A549 (cell line): ENCODE results near the gene CUL4A. TPM values are rescaled to one million over a fixed set of nuclear protein-coding genes. Genes with fewer than 3 reads are reported as not detected.

Experiments used
- ATAC-seq, 2 experiments: fragments of 200-7000 bp in 1 of 2; fragments of >200 bp in 1 of 2; cut with Nextera tagmentation in 1 of 2; cut with Tn5 transposase in 1 of 2; 3 replicates each; pipeline versions ENCODE4 v1.8.0 to v1.9.1; 2018 to 2020; ENCODE audit warnings: mild to moderate bottlenecking in 1 of 2, moderate library complexity in 1 of 2
- CTCF ChIA-PET: fragments of 300-600 bp; sonication (Branson Sonifier 250); formaldehyde crosslinking; extraction: SDS; loops from one replicate; lab custom pipeline; 2021; ENCODE audit warnings: antibody characterized with exemption, inconsistent platforms; lab: Yijun Ruan, JAX
- POLR2A ChIA-PET: fragments of 350-600 bp; formaldehyde crosslinking; extraction: SDS; loops from one replicate; lab custom pipeline; 2021; ENCODE audit warnings: antibody characterized with exemption, inconsistent platforms; lab: Yijun Ruan, JAX
- DNase-seq, 2 experiments: peaks; one replicate each; pipeline versions ENCODE4 v3.0.0 to v3.0.0-alpha.2; 2011 to 2016; ENCODE audit warnings: low read depth in 1 of 2, low spot score in 1 of 2
- FAIRE-seq: peaks from 2 replicates; lab custom pipeline; 2011; peaks lifted over from hg19 to GRCh38; lab: Jason Lieb, UNC
- H3K27ac ChIP-seq, 2 experiments: fragments of >200 bp; sonication (Bioruptor Twin); formaldehyde crosslinking; 3 replicates each; pipeline ENCODE4 v1.5.1; 2016 to 2017
- H3K4me1 ChIP-seq: fragments of >200 bp; sonication (Bioruptor Twin); formaldehyde crosslinking; 3 replicates; pipeline ENCODE4 v1.6.1; 2016
- H3K4me2 ChIP-seq: fragments of >200 bp; sonication (Bioruptor Twin); formaldehyde crosslinking; 3 replicates; pipeline ENCODE4 v1.6.1; 2016
- H3K4me3 ChIP-seq: fragments of >200 bp; sonication (Bioruptor Twin); formaldehyde crosslinking; 3 replicates; pipeline ENCODE4 v1.5.1; 2016
- H3K9me3 ChIP-seq: fragments of >200 bp; sonication (Bioruptor Twin); formaldehyde crosslinking; 3 replicates; pipeline ENCODE4 v1.6.1; 2016
- BHLHE40 ChIP-seq: IDR thresholded peaks from 2 replicates; pipeline ENCODE4 v1.6.1; 2012; ENCODE audit warnings: low read depth, low read length, inconsistent platforms
- CBX8 ChIP-seq: fragments of 200-600 bp; sonication (generic); IDR thresholded peaks from 2 replicates; pipeline ENCODE4 v1.6.1; 2016
- ESRRA ChIP-seq: fragments of 150-350 bp; IDR thresholded peaks from 2 replicates; pipeline ENCODE4 v1.6.1; 2014; ENCODE audit warnings: mild to moderate bottlenecking, low read length, borderline replicate concordance
- FOSL2 ChIP-seq, 2 experiments: fragments of 450-650 bp in 1 of 2; fragments of >200 bp in 1 of 2; sonication (Bioruptor Twin) in 1 of 2; formaldehyde crosslinking; IDR thresholded peaks; 2 replicates each; pipeline versions ENCODE4 v1.5.0 to v1.6.1; 2016 to 2020; ENCODE audit warnings: mild to moderate bottlenecking in 1 of 2, moderate library complexity in 1 of 2
- FOXS1 ChIP-seq: fragments of 250-450 bp; sonication (Bioruptor Pico); IDR thresholded peaks from 2 replicates; pipeline ENCODE4 v1.5.0; 2020; ENCODE audit warnings: mild to moderate bottlenecking, moderate library complexity
- GATA3 ChIP-seq: IDR thresholded peaks from 2 replicates; pipeline ENCODE4 v1.6.1; 2012; ENCODE audit warnings: borderline replicate concordance
- HDAC2 ChIP-seq: fragments of 200-600 bp; sonication (generic); IDR thresholded peaks from 2 replicates; pipeline ENCODE4 v1.6.1; 2016
- JUNB ChIP-seq: fragments of >200 bp; sonication (Bioruptor Twin); formaldehyde crosslinking; IDR thresholded peaks from 2 replicates; pipeline ENCODE4 v1.6.1; 2016
- KDM1A ChIP-seq: fragments of 200-600 bp; sonication (generic); IDR thresholded peaks from 2 replicates; pipeline ENCODE4 v1.6.1; 2016; ENCODE audit warnings: low read depth, mild to moderate bottlenecking
- MAFK ChIP-seq: fragments of 450-650 bp; IDR thresholded peaks from 2 replicates; pipeline ENCODE4 v1.6.1; 2014; ENCODE audit not compliant: partially characterized antibody
- MYC ChIP-seq: IDR thresholded peaks from 2 replicates; pipeline ENCODE4 v1.6.1; 2012; ENCODE audit warnings: mild to moderate bottlenecking, inconsistent platforms, low read length, improper control_type of control experiment, borderline replicate concordance
- NR3C1 ChIP-seq: fragments of >200 bp; sonication (Bioruptor Twin); formaldehyde crosslinking; IDR thresholded peaks from 3 replicates; pipeline ENCODE4 v1.6.1; 2017
- PHF8 ChIP-seq: fragments of 200-600 bp; sonication (generic); IDR thresholded peaks from 2 replicates; pipeline ENCODE4 v1.6.1; 2016; ENCODE audit warnings: low read depth, mild to moderate bottlenecking, antibody characterized with exemption, moderate library complexity, borderline replicate concordance
- POLR2A ChIP-seq: IDR thresholded peaks from 2 replicates; pipeline ENCODE4 v1.6.1; 2012; ENCODE audit warnings: mild to moderate bottlenecking, low read length
- POLR2AphosphoS2 ChIP-seq: conservative IDR thresholded peaks from 2 replicates; pipeline ENCODE4 v1.6.1; 2012; ENCODE audit warnings: low read length, improper control_type of control experiment, inconsistent platforms
- RAD21 ChIP-seq, 2 experiments: fragments of >200 bp in 1 of 2; sonication (Bioruptor Twin) in 1 of 2; formaldehyde crosslinking in 1 of 2; IDR thresholded peaks in 1 of 2; conservative IDR thresholded peaks in 1 of 2; 2 replicates in 1 of 2; 3 replicates in 1 of 2; pipeline ENCODE4 v1.6.1; 2012 to 2018; ENCODE audit warnings: inconsistent platforms in 1 of 2
- RCOR1 ChIP-seq: fragments of 150-350 bp; IDR thresholded peaks from 2 replicates; pipeline ENCODE4 v1.6.1; 2014; ENCODE audit warnings: antibody characterized with exemption, low read length, low read depth
- RNF2 ChIP-seq: fragments of 200-600 bp; sonication (generic); IDR thresholded peaks from 2 replicates; pipeline ENCODE4 v1.6.1; 2016; ENCODE audit warnings: low read depth, mild to moderate bottlenecking, antibody characterized with exemption, moderate library complexity, borderline replicate concordance
- SMC3 ChIP-seq: fragments of >200 bp; sonication (Bioruptor Twin); formaldehyde crosslinking; IDR thresholded peaks from 3 replicates; pipeline ENCODE4 v1.6.1; 2018; ENCODE audit warnings: inconsistent platforms
- SREBF2 ChIP-seq: fragments of 450-650 bp; IDR thresholded peaks from 2 replicates; pipeline ENCODE4 v1.6.1; 2014; ENCODE audit warnings: mild to moderate bottlenecking, moderate library complexity
- TP53 ChIP-seq: fragments of 250-450 bp; sonication (Bioruptor Pico); IDR thresholded peaks from 2 replicates; pipeline ENCODE4 v1.5.0; 2021; ENCODE audit warnings: mild to moderate bottlenecking, moderate library complexity
- ZFP36 ChIP-seq: fragments of 450-650 bp; IDR thresholded peaks from 2 replicates; pipeline ENCODE4 v1.6.1; 2014; ENCODE audit warnings: borderline replicate concordance; ENCODE audit not compliant: partially characterized antibody
- ZSCAN20 ChIP-seq: fragments of 250-450 bp; sonication (Bioruptor Pico); IDR thresholded peaks from 2 replicates; pipeline ENCODE4 v1.8.0; 2022; ENCODE audit warnings: mild to moderate bottlenecking, moderate library complexity
- WGBS: methylation state at CpG from one replicate; pipeline ENCODE4 v1.1.6; 2017; ENCODE audit errors: missing lambda C conversion rate; 5-methylcytosine and 5-hydroxymethylcytosine counted together
- polyA plus RNA-seq, 4 experiments: library from polyadenylated mRNA; depleted of rRNA in 3 of 4; stranded (reverse); fragments of >200 nt; fragmentation: RNase III in 1 of 4; extraction: RNeasy Plus Mini Kit Qiagen cat#74134 plus additional on column Dnase treatment in 1 of 4; gene quantifications; 2 replicates in 3 of 4; 3 replicates in 1 of 4; pipeline ENCODE4 v1.2.3, GENCODE V29; 2011 to 2017
- TF ChIP-seq, protein P1 (sequence below): fragments of >200 bp; sonication (Bioruptor Twin); formaldehyde crosslinking; IDR thresholded peaks from 3 replicates; pipeline ENCODE4 v1.5.1; 2016
- TF ChIP-seq, protein P2 (sequence below): IDR thresholded peaks from 2 replicates; pipeline ENCODE4 v1.6.1; 2012
- TF ChIP-seq, protein P3 (sequence below): IDR thresholded peaks from 2 replicates; pipeline ENCODE4 v1.6.1; 2012
- TF ChIP-seq, protein P4 (sequence below): IDR thresholded peaks from 2 replicates; pipeline ENCODE4 v1.6.1; 2012; ENCODE audit warnings: low read depth, borderline replicate concordance

CUL4A gene
- polyA plus RNA-seq, 2 of the 4 experiments (the other 2 are of a cell fraction), result 49.6 to 55.4 TPM

DNA sequence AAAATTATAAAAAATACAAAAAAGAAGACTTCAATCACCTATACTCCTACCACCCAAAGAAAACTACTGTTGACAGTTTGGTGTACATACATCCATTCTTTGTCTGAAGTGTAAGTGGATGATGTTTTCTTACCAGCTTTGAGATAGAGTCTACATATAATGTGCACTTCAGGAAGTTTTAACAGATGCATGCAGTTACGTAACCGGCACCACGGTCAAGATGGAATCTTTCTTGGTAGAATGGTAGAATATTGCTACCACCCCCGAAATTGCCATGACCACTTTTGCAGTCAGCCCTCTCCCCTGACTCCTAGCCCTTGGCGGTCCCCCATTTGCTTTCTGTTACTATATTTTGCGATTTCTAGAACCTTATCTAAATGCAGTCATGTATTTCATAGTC lies 1.4 kb downstream of the CUL4A start:
- H3K4me2 ChIP-seq, result peak overlapping the region; percentile 97
- 83% methylated on average over 6 of the region's 6 CpGs for WGBS
- FAIRE-seq (no peak), ATAC-seq (no peak), DNase-seq (no peak)
- POLR2A ChIA-PET, result no interaction called here
- no peaks in the 10 kb centered on the region for H3K9me3 ChIP-seq
- TF ChIP-seq ZFP36 (no peak), RAD21 (conservative IDR thresholded peaks at IDR 0.05 in 1 of 2, IDR thresholded peaks at IDR 0.05 in 1 of 2) (no peak), MYC (no peak), RCOR1 (no peak), POLR2A (no peak), ESRRA (no peak), GATA3 (no peak), PHF8 (no peak), TP53 (CRISPR knock-in tag) (no peak), SREBF2 (no peak), JUNB (no peak), CBX8 (no peak), FOXS1 (CRISPR knock-in tag) (no peak), POLR2AphosphoS2 (no peak), HDAC2 (no peak), BHLHE40 (no peak), SMC3 (no peak), ZSCAN20 (no peak)
- TF ChIP-seq, protein P1, sequence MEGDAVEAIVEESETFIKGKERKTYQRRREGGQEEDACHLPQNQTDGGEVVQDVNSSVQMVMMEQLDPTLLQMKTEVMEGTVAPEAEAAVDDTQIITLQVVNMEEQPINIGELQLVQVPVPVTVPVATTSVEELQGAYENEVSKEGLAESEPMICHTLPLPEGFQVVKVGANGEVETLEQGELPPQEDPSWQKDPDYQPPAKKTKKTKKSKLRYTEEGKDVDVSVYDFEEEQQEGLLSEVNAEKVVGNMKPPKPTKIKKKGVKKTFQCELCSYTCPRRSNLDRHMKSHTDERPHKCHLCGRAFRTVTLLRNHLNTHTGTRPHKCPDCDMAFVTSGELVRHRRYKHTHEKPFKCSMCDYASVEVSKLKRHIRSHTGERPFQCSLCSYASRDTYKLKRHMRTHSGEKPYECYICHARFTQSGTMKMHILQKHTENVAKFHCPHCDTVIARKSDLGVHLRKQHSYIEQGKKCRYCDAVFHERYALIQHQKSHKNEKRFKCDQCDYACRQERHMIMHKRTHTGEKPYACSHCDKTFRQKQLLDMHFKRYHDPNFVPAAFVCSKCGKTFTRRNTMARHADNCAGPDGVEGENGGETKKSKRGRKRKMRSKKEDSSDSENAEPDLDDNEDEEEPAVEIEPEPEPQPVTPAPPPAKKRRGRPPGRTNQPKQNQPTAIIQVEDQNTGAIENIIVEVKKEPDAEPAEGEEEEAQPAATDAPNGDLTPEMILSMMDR, result no peak
- TF ChIP-seq, protein P2, sequence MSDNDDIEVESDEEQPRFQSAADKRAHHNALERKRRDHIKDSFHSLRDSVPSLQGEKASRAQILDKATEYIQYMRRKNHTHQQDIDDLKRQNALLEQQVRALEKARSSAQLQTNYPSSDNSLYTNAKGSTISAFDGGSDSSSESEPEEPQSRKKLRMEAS, result no peak
- peaks cover 35% of the 10 kb centered on the region for H3K4me1 ChIP-seq
- H3K27ac ChIP-seq, result no peak overlapping the region; a peak in 1 of 6 replicates
- peak overlapping the region; percentile 99; the same call in 2 of the 3 replicates for H3K4me3 ChIP-seq
- CTCF ChIA-PET, result no interaction called here

DNA sequence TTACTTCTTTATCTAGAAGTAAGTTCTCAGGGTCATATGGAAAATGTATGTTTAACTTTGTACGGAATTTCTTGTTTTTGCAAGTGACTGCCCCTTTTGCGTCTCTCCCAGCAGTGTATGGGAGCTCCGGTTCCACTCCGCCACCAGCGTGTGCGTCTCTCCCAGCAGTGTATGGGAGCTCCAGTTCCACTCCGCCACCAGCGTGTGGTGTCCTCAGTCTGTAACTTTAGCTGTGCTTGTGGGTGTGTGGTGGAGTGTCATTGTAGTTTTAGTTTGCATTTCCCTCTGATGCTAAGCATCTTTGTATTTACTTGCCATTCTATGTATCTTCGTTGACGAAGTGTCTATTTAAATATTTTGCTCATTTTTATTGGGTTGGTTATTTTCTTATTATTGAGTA lies 2.4 kb downstream of the CUL4A start:
- CTCF ChIA-PET, result no interaction called here
- Histone ChIP-seq H3K9me3 (no peaks in the 10 kb centered on the region), H3K4me1 (peaks cover 35% of the 10 kb centered on the region), H3K27ac (no peak overlapping the region)
- POLR2A ChIA-PET, result no interaction called here
- FAIRE-seq, result no peak
- ATAC-seq, result no peak
- peak in 1 of 2 experiments; percentile 13; a peak in 1 of 5 replicates for TF ChIP-seq RAD21 (conservative IDR thresholded peaks at IDR 0.05 in 1 of 2, IDR thresholded peaks at IDR 0.05 in 1 of 2)
- TF ChIP-seq, protein P3, sequence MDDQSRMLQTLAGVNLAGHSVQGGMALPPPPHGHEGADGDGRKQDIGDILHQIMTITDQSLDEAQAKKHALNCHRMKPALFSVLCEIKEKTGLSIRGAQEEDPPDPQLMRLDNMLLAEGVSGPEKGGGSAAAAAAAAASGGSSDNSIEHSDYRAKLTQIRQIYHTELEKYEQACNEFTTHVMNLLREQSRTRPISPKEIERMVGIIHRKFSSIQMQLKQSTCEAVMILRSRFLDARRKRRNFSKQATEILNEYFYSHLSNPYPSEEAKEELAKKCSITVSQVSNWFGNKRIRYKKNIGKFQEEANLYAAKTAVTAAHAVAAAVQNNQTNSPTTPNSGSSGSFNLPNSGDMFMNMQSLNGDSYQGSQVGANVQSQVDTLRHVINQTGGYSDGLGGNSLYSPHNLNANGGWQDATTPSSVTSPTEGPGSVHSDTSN, result no peak
- TF ChIP-seq, all 56 proteins: peak for 1
- no peak overlapping the region for H3K4me3 ChIP-seq
- H3K4me2 ChIP-seq, result no peak overlapping the region; the same call in 2 of the 3 replicates
- peak in 1 of 2 experiments; percentile 57 for DNase-seq
- 87% methylated on average over 10 of the region's 10 CpGs for WGBS

DNA sequence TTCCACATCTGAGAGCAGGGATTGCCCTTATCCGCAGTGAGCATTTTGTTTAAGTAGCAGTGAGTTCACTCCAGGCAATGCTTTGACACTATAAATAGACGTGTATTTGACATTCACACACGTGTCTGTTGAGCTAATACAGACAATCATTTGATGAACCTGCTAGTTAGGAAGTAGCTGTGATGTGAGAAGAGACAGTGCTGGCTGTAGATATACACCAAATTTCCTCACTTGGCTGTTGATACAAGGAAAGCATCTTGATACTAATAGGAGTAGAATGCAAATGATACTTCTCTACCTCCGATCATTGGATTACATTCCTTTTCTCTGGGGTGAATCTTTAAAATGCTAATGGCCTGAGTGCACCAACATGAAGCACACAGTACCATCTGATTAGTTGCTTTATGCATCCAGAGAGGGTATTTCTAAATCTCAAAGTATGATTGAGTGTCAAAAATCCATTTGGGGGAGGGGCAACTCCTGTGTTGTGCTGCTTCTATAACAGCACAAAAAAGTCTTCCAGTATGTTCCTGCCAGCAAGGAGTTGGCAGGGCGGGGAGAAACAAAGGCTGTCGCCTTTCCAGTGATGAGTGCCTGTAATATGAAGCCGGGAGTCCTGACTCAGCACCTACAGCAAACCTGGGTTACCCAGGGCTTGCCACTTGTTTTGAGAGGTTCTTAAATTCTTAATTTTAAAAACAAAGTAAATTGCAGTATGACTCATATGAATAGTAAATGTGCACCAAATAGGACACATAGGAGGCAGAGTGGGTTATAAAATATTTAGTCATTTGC lies 7.0 kb downstream of the CUL4A start:
- Histone ChIP-seq H3K27ac (peak overlapping the region; percentile 5 to 33; a peak in 4 of 6 replicates), H3K4me2 (peak overlapping the region; percentile 55), H3K9me3 (no peaks in the 10 kb centered on the region), H3K4me1 (peaks cover 37% of the 10 kb centered on the region), H3K4me3 (no peak overlapping the region)
- DNase-seq (peak in 1 of 2 experiments; percentile 35), ATAC-seq (peak; percentile 48 to 66; a peak in 4 of 6 replicates), FAIRE-seq (no peak)
- 27% methylated on average over 7 of the region's 7 CpGs for WGBS
- TF ChIP-seq, protein P4, sequence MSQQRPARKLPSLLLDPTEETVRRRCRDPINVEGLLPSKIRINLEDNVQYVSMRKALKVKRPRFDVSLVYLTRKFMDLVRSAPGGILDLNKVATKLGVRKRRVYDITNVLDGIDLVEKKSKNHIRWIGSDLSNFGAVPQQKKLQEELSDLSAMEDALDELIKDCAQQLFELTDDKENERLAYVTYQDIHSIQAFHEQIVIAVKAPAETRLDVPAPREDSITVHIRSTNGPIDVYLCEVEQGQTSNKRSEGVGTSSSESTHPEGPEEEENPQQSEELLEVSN, result no peak
- TF ChIP-seq MAFK, result peak; percentile 82
- TF ChIP-seq KDM1A, result no peak
- TF ChIP-seq FOSL2 (IDR thresholded peaks at IDR 0.05), result no peak
- TF ChIP-seq FOSL2 (CRISPR knock-in tag; IDR thresholded peaks at IDR 0.05), result peak; percentile 11; the same call in 1 of the 2 replicates
- TF ChIP-seq NR3C1, result no peak
- no peak for TF ChIP-seq RNF2
- no peak for TF ChIP-seq HDAC2
- TF ChIP-seq RCOR1, result no peak
- POLR2A ChIA-PET, result no interaction called here
- CTCF ChIA-PET, result interaction anchor here (1.2 kb wide), 1 partner anchor 9 kb away, joined by 3 read pairs; no protein-coding TSS in a partner anchor
